HG03025 (cell line): ENCODE measurements around the gene TIMM23.
"Not testable (repeated sequence)": the region's sequence is repeated elsewhere in the genome, so short reads cannot be mapped to it uniquely, and the experiment has no call there.

Experiments
- ATAC-seq: cut with Tn5 transposase; IDR thresholded peaks from one replicate; pipeline ENCODE4 v1.9.1; 2021; ENCODE audit warnings: mild to moderate bottlenecking, moderate library complexity; ENCODE audit not compliant: unreplicated experiment, low FRiP score

TIMM23 gene

GRCh38 chr10:45985590-45985989 lies 13.3 kb downstream of the TIMM23 start:
- ATAC-seq, result not testable (repeated sequence)

- no peak for ATAC-seq
These were observed 25.3 kb downstream of the TIMM23 start for GRCh38 chr10:45997557-45997956.

GRCh38 chr10:45997994-45998763 lies 25.9 kb downstream of the TIMM23 start:
- ATAC-seq, result no peak

- not testable (repeated sequence) for ATAC-seq
These were observed 27.7 kb downstream of the TIMM23 start for GRCh38 chr10:45999955-46000354.

- ATAC-seq, result no peak
These were observed 28.2 kb downstream of the TIMM23 start for GRCh38 chr10:46000538-46000937.

GRCh38 chr10:46001187-46001756 lies 29.0 kb downstream of the TIMM23 start:
- ATAC-seq, result no peak

- ATAC-seq, result not testable (repeated sequence)
These were observed 29.9 kb downstream of the TIMM23 start for GRCh38 chr10:46002189-46002687.

GRCh38 chr10:46002916-46003693 lies 30.8 kb downstream of the TIMM23 start:
- no peak for ATAC-seq

GRCh38 chr10:46004963-46005362 lies 32.7 kb downstream of the TIMM23 start:
- ATAC-seq, result no peak

GRCh38 chr10:46005383-46005782 lies 33.1 kb downstream of the TIMM23 start:
- ATAC-seq, result no peak

- no peak for ATAC-seq
These were observed 33.9 kb downstream of the TIMM23 start for GRCh38 chr10:46006219-46006618.

GRCh38 chr10:46012746-46013145 lies 40.5 kb downstream of the TIMM23 start:
- ATAC-seq, result no peak

GRCh38 chr10:46014206-46014605 lies 41.9 kb downstream of the TIMM23 start:
- ATAC-seq, result no peak

- ATAC-seq, result no peak
These were observed 42.6 kb downstream of the TIMM23 start for GRCh38 chr10:46014683-46015405.

GRCh38 chr10:46016190-46016589 lies 43.9 kb downstream of the TIMM23 start:
- no peak for ATAC-seq

GRCh38 chr10:46016811-46017210 lies 44.5 kb downstream of the TIMM23 start:
- no peak for ATAC-seq

- no peak for ATAC-seq
These were observed 45.4 kb downstream of the TIMM23 start for GRCh38 chr10:46017733-46018132.

- ATAC-seq, result no peak
These were observed 46.3 kb downstream of the TIMM23 start for GRCh38 chr10:46018453-46019176.

GRCh38 chr10:46019177-46019528 lies 46.9 kb downstream of the TIMM23 start:
- ATAC-seq, result no peak
